Gastroesophageal sphincter (tissue), 4 donors: ENCODE results near the gene TLE7. TPM values are rescaled to one million over a fixed set of nuclear protein-coding genes. Genes with fewer than 3 reads are reported as not detected.

Source experiments
- ATAC-seq: fragments of 150-250 bp; one replicate; pipeline ENCODE4 v1.9.1; 2016; ENCODE audit warnings: mild to moderate bottlenecking, moderate library complexity
- H3K27ac ChIP-seq, 4 donors: fragments of 200-600 bp; sonication (generic) in 3 of 4; 1 replicate in 3 of 4; 2 replicates in 1 of 4; pipeline ENCODE4 v1.5.1; 2016 to 2019
- H3K27me3 ChIP-seq: fragments of 200-600 bp; sonication (generic); one replicate; pipeline ENCODE4 v1.5.1; 2019
- H3K36me3 ChIP-seq, 2 donors: fragments of 200-600 bp; sonication (generic); one replicate each; pipeline ENCODE4 v1.5.1; 2019; ENCODE audit warnings: control low read depth in 1 of 2
- H3K4me1 ChIP-seq, 3 donors: fragments of 200-600 bp; sonication (generic); 1 replicate in 2 of 3; 2 replicates in 1 of 3; pipeline ENCODE4 v1.5.1; 2016 to 2019; ENCODE audit warnings: control low read depth in 2 of 3
- H3K4me3 ChIP-seq, 2 donors: fragments of 200-600 bp; sonication (generic); one replicate each; pipeline ENCODE4 v1.5.1; 2019; ENCODE audit warnings: mild to moderate bottlenecking in 1 of 2, moderate library complexity in 1 of 2
- H3K9me3 ChIP-seq, 3 donors: fragments of 200-600 bp; sonication (generic); one replicate each; pipeline ENCODE4 v1.5.1; 2017 to 2019; ENCODE audit warnings: control low read depth in 2 of 3
- EP300 ChIP-seq: sonication (generic); formaldehyde crosslinking; IDR thresholded peaks from one replicate; pipeline ENCODE4 v1.6.1; 2017; ENCODE audit warnings: antibody characterized with exemption, mild to moderate bottlenecking
- POLR2A ChIP-seq, 2 donors: fragments of 450-650 bp; IDR thresholded peaks; one replicate each; pipeline ENCODE4 v1.6.1; 2017; ENCODE audit warnings: antibody characterized with exemption in 2 of 2, mild to moderate bottlenecking in 2 of 2, moderate library complexity in 1 of 2
- POLR2AphosphoS5 ChIP-seq: sonication (generic); formaldehyde crosslinking; IDR thresholded peaks from one replicate; pipeline ENCODE4 v1.6.1; 2017; ENCODE audit warnings: antibody characterized with exemption
- WGBS, 2 donors: methylation state at CpG; one replicate each; pipeline ENCODE4 v1.1.5; 2018; ENCODE audit warnings: low coverage in 1 of 2; 5-methylcytosine and 5-hydroxymethylcytosine counted together
- total RNA-seq, 4 donors: library from RNA; depleted of rRNA; stranded (reverse); fragments of >200 nt; gene quantifications; one replicate each; pipeline ENCODE4 v1.1.0, GENCODE V29; 2016
- TF ChIP-seq, protein P1 (sequence below), 4 experiments: fragments of 200-600 bp in 2 of 4; fragments of 450-650 bp in 2 of 4; sonication (generic) in 1 of 4; IDR thresholded peaks; one replicate each; pipeline ENCODE4 v1.5.1; 2017 to 2019; ENCODE audit warnings: antibody characterized with exemption in 4 of 4, mild to moderate bottlenecking in 2 of 4, moderate library complexity in 2 of 4

The TLE7 gene
- total RNA-seq, 4 donors from 2014 or later = not detected

GRCh38 chr16:71436473-71436872 is 5.4 kb downstream of the TLE7 start:
- TF ChIP-seq POLR2A (IDR thresholded peaks at IDR 0.05) (no peak), POLR2AphosphoS5 (no peak), EP300 (no peak)
- TF ChIP-seq, protein P1, sequence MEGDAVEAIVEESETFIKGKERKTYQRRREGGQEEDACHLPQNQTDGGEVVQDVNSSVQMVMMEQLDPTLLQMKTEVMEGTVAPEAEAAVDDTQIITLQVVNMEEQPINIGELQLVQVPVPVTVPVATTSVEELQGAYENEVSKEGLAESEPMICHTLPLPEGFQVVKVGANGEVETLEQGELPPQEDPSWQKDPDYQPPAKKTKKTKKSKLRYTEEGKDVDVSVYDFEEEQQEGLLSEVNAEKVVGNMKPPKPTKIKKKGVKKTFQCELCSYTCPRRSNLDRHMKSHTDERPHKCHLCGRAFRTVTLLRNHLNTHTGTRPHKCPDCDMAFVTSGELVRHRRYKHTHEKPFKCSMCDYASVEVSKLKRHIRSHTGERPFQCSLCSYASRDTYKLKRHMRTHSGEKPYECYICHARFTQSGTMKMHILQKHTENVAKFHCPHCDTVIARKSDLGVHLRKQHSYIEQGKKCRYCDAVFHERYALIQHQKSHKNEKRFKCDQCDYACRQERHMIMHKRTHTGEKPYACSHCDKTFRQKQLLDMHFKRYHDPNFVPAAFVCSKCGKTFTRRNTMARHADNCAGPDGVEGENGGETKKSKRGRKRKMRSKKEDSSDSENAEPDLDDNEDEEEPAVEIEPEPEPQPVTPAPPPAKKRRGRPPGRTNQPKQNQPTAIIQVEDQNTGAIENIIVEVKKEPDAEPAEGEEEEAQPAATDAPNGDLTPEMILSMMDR (IDR thresholded peaks at IDR 0.05) = no peak
- no peak for ATAC-seq
- no peaks in the 10 kb centered on the region for H3K36me3 ChIP-seq
- H3K27me3 ChIP-seq = peaks cover 38% of the 10 kb centered on the region
- WGBS, 2 donors = 64 to 73% methylated on average over 3 to 4 of the region's 7 CpGs
- no peak overlapping the region for H3K27ac ChIP-seq
- H3K9me3 ChIP-seq = peaks cover 0 to 11% (median 0%) of the 10 kb centered on the region in 3 donors
- H3K4me3 ChIP-seq = no peak overlapping the region
- no peaks in the 10 kb centered on the region for H3K4me1 ChIP-seq

DNA sequence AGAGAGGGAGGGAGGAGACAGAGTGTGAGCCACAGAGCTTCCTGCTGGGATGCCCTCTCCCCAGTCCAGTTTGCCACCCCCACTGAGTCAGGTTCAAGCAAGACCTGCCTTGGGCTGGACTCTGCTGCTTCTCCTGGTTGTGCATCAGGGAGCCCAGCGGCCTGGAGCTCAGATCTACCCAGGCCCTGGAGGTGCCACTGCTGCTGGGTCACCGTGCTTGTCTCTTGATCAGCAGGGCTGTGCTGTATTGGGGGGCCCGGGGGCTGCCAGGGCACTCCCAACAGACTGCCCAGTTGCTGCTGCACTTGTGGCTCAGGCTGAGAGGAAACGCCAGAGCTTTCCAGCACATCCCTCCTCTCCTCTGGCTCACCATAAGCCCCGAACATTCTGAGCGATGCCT is 8.9 kb downstream of the TLE7 start:
- TF ChIP-seq POLR2A (IDR thresholded peaks at IDR 0.05) (no peak), EP300 (no peak), POLR2AphosphoS5 (no peak)
- TF ChIP-seq, protein P1 (IDR thresholded peaks at IDR 0.05) = no peak
- Histone ChIP-seq H3K9me3 (peaks cover 0 to 15% (median 0%) of the 10 kb centered on the region in 3 donors), H3K27ac (no peak overlapping the region), H3K4me3 (no peak overlapping the region), H3K4me1 (no peaks in the 10 kb centered on the region), H3K36me3 (no peaks in the 10 kb centered on the region), H3K27me3 (peaks cover 44% of the 10 kb centered on the region)
- no peak for ATAC-seq
- WGBS, 2 donors = 86% methylated on average over 5 of the region's 6 CpGs; no CpG with 5 or more reads in 1 of the 2 donors

GRCh38 chr16:71431991-71432390 is 9.9 kb downstream of the TLE7 start:
- Histone ChIP-seq H3K27ac (no peak overlapping the region), H3K9me3 (peaks cover 0 to 19% (median 0%) of the 10 kb centered on the region in 3 donors), H3K4me1 (no peaks in the 10 kb centered on the region), H3K27me3 (peaks cover 51% of the 10 kb centered on the region), H3K36me3 (no peaks in the 10 kb centered on the region), H3K4me3 (no peak overlapping the region)
- TF ChIP-seq POLR2AphosphoS5 (no peak), EP300 (no peak), POLR2A (IDR thresholded peaks at IDR 0.05) (no peak)
- TF ChIP-seq, protein P1 (IDR thresholded peaks at IDR 0.05) = no peak
- WGBS, 2 donors = no CpG with 5 or more reads among the region's 9 CpGs
- no peak for ATAC-seq

GRCh38 chr16:71431176-71431575 is 10.7 kb downstream of the TLE7 start:
- H3K36me3 ChIP-seq = no peaks in the 10 kb centered on the region
- peaks cover 0 to 19% (median 0%) of the 10 kb centered on the region in 3 donors for H3K9me3 ChIP-seq
- H3K27me3 ChIP-seq = peaks cover 51% of the 10 kb centered on the region
- no peak for ATAC-seq
- TF ChIP-seq POLR2AphosphoS5 = no peak
- TF ChIP-seq, protein P1 (IDR thresholded peaks at IDR 0.05) = no peak
- TF ChIP-seq EP300 = no peak
- no peak for TF ChIP-seq POLR2A (IDR thresholded peaks at IDR 0.05)
- H3K4me3 ChIP-seq = no peak overlapping the region
- no peak overlapping the region for H3K27ac ChIP-seq
- H3K4me1 ChIP-seq = no peaks in the 10 kb centered on the region
- WGBS, 2 donors = 87% methylated on average over 8 of the region's 14 CpGs; no CpG with 5 or more reads in 1 of the 2 donors

GRCh38 chr16:71430744-71431143 is 11.1 kb downstream of the TLE7 start:
- 64 to 75% methylated on average over 2 of the region's 6 CpGs for WGBS, 2 donors

More at GRCh38 chr16:71430744-71431143, 11.1 kb downstream of the TLE7 start:
- Histone ChIP-seq H3K27me3 (peaks cover 52% of the 10 kb centered on the region), H3K4me3 (no peak overlapping the region), H3K36me3 (no peaks in the 10 kb centered on the region), H3K9me3 (peaks cover 0 to 19% (median 0%) of the 10 kb centered on the region in 3 donors), H3K4me1 (no peaks in the 10 kb centered on the region), H3K27ac (no peak overlapping the region)
- no peak for TF ChIP-seq EP300
- TF ChIP-seq POLR2A (IDR thresholded peaks at IDR 0.05) = no peak
- TF ChIP-seq, protein P1 (IDR thresholded peaks at IDR 0.05) = no peak
- no peak for TF ChIP-seq POLR2AphosphoS5
- no peak for ATAC-seq
